IPS-18c (cell line): Measurements from ENCODE around the gene KIF2C.
"Not testable (repeated sequence)": the region's sequence is repeated elsewhere in the genome, so short reads cannot be mapped to it uniquely, and the experiment has no call there.

ENCODE experiments used
- H3K4me3 ChIP-seq: 2 replicates; pipeline ENCODE4 v1.7.0; 2013; ENCODE audit warnings: low read depth, mild to moderate bottlenecking, low read length, moderate library complexity; ENCODE audit not compliant: insufficient read depth
- H3K9me3 ChIP-seq: one replicate; pipeline ENCODE4 v1.6.1; 2013; ENCODE audit warnings: mild to moderate bottlenecking, low read length, moderate library complexity; ENCODE audit not compliant: control insufficient read depth, insufficient read depth

Gene KIF2C

DNA sequence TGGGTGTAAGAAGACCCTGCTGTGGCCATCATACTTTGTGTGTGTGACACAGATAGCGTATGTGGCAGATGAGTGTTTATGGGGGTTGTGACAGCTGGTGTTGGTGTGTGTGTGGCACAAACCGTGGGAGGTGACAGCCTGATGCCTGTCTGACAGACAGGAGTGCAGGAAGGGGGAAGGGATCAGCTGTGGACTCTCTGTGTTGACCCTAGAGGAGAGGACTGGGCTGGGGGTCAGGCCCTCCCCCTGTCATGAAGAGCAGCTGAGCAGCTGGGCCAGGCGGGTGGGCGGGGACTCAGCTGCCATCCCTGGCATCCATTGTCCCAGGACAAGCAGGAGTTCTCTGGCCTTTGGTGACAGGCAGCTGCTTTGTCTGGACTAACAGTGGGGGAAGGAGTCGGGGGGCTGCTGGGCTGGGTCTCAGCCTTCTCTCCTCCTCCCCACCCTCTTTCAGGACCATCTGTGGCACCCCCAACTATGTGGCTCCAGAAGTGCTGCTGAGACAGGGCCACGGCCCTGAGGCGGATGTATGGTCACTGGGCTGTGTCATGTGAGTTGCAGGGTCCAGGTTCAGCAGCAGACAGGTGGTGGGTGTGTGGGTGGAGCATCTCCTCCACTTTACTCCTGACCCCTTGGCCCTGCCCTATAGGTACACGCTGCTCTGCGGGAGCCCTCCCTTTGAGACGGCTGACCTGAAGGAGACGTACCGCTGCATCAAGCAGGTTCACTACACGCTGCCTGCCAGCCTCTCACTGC, 62.8 kb downstream of the KIF2C start:
- Histone ChIP-seq H3K4me3 (0 out of 2 replicates have a peak overlapping the region, but pooled peaks have one; percentile 2), H3K9me3 (no peaks in the 10 kb centered on the region)

DNA sequence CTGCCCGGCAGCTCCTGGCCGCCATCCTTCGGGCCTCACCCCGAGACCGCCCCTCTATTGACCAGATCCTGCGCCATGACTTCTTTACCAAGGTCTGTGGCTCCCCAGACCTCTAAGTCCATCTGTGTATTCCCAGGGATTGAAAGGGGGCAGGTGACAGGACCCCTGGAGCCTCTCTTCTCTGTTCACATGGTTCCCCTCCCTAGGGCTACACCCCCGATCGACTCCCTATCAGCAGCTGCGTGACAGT, 63.4 kb downstream of the KIF2C start:
- Histone ChIP-seq H3K4me3 (no peak overlapping the region), H3K9me3 (no peaks in the 10 kb centered on the region)

DNA sequence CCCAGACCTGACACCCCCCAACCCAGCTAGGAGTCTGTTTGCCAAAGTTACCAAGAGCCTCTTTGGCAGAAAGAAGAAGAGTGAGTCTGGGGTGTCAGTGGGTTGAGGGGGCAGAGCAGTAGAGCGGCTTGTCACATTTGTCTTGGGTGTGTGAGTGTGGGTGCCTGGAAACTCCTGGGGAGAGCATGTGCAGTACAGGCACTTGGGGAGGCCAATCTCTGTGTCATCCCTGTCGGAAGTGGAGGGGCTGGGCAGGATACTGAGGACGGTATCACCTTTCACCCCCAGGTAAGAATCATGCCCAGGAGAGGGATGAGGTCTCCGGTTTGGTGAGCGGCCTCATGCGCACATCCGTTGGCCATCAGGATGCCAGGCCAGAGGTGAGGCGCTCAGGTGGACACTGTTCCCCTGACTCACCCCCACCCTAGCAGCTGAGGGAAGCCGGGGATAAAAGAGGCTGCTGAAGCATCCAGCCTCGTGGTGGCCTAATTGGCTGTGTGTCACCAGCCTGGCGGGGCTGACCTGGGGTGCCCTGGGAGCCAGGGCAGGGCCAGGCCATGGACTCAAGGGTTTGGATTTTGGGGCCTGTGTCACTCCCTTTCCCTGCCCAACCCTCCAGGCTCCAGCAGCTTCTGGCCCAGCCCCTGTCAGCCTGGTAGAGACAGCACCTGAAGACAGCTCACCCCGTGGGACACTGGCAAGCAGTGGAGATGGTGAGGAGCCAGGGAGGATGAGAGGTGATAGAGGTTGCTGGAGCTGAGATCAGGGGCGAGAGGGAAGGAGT, 63.9 kb downstream of the KIF2C start:
- H3K9me3 ChIP-seq = no peaks in the 10 kb centered on the region
- H3K4me3 ChIP-seq = no peak overlapping the region

DNA sequence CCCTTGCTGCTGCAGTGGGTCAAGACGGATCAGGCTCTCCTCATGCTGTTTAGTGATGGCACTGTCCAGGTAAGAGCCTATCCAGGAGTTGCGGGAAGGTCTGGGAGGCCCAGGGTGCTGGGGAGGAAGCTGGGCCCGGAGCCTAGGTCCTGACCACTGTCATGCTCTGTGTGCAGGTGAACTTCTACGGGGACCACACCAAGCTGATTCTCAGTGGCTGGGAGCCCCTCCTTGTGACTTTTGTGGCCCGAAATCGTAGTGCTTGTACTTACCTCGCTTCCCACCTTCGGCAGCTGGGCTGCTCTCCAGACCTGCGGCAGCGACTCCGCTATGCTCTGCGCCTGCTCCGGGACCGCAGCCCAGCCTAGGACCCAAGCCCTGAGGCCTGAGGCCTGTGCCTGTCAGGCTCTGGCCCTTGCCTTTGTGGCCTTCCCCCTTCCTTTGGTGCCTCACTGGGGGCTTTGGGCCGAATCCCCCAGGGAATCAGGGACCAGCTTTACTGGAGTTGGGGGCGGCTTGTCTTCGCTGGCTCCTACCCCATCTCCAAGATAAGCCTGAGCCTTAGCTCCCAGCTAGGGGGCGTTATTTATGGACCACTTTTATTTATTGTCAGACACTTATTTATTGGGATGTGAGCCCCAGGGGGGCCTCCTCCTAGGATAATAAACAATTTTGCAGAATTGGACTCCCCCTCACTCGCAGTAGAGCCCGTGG, 65.8 kb downstream of the KIF2C start:
- H3K9me3 ChIP-seq = no peaks in the 10 kb centered on the region
- no peak overlapping the region for H3K4me3 ChIP-seq

DNA sequence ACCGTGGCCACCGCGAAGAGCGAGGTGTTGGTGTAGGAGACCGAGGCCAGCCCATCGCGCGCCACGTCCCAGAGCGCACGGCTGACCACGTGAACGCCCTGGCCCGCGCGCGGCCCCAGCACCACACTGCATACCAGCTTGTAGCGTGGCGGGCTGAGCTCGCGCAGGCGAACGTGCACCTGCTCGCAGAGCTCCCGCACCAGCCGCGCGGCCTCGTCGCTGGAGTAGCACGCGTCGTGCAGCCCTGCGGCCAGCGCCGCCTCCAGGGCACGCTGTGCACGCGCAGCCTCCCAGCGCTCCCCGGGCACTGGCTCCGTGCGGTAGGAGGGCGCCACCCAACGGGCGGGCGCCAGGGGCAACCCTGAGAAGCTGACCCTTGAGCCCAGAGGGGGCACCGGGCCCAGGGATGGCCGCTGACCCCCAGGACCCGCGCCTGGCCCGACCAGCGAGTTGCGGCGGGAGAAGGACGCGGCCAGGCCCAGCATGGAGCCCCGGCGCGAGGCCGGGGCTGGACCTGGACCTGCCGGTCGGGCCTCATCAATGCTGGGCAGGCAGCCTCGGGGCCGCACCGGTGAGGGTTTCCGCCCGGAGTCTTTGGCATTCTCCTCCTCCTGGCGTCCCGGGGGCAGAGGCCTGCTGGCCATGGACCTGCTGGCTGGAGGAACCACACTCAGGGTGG, 66.5 kb downstream of the KIF2C start:
- no peak overlapping the region for H3K4me3 ChIP-seq
- H3K9me3 ChIP-seq = no peaks in the 10 kb centered on the region

DNA sequence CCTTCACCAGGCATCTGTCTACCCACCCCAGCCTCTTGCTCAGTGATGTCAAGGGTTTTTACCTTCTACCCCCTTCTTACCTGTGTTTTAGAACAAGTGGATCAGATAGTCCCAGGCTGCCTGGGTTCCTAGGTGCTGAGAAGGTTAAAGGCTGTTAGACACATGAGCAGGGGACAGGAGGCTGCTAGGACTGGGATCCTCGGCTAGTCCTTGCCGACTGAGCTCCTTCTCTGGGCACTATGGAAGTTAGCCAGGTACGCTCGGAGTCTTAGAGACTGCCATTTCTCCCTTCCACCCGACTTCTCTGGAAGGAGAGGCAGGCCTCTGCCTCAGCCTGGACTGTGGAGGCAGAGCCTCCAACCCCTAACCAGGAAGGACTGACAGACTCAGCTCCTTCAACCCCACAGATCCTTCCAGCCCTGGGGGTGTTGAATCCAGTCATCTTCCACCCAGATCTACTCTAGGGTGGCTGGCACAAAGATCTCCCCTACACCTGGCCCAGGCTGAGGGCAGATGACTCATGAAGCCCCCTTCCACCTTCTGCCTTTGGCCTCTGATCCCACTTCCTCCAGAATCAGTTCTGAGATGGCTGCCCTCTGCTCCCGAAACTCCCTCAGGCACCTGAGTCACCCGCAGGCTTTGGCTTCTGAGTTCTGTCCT, 67.2 kb downstream of the KIF2C start, which contains the start of gene DYNLT4:
Gene DYNLT4 (minus strand): TSS at position 648 of the 660 bp plus-strand sequence. CDS start 683 bp downstream, outside the sequence.
- H3K4me3 ChIP-seq = peak within 1 kb of the TSS; percentile 31; the same call in 1 of the 2 replicates
- no peaks in the 10 kb centered on the region for H3K9me3 ChIP-seq

DNA sequence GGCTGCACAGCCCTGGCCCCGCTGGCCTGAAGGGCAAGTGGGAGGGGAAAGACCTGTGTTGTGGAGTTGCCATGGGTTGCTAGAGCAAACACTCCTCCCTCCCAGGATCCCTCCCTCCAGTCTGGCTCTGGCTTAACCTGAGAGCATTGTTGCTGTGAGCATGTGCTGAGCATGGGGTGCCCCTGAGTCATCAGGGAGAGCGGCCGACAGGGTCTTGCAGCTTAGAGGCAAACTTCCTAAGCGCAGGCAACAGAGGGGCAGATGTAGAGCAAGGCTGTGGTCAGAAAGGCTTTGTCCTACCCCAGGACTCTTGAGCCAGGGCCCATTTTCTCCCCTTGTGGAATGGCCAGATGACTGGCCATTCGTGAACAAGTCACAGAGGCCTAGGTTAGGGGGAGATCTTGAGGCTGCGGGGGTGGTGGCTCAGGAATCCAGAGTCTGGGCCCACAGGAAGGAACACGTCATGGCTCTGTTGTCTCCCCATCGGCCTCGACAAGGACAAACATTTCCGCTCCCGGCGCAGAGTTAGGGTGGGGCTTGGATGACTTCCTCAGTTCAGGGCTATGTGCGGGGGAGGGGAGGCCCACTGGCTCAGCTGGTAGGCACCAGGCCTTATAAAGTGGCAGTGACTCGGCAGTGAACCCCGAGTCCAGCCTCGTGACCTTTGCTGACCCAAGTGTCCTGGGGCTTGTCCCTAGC, 67.9 kb downstream of the KIF2C start:
- Histone ChIP-seq H3K9me3 (no peaks in the 10 kb centered on the region), H3K4me3 (peak overlapping the region; percentile 31; the same call in 1 of the 2 replicates)

DNA sequence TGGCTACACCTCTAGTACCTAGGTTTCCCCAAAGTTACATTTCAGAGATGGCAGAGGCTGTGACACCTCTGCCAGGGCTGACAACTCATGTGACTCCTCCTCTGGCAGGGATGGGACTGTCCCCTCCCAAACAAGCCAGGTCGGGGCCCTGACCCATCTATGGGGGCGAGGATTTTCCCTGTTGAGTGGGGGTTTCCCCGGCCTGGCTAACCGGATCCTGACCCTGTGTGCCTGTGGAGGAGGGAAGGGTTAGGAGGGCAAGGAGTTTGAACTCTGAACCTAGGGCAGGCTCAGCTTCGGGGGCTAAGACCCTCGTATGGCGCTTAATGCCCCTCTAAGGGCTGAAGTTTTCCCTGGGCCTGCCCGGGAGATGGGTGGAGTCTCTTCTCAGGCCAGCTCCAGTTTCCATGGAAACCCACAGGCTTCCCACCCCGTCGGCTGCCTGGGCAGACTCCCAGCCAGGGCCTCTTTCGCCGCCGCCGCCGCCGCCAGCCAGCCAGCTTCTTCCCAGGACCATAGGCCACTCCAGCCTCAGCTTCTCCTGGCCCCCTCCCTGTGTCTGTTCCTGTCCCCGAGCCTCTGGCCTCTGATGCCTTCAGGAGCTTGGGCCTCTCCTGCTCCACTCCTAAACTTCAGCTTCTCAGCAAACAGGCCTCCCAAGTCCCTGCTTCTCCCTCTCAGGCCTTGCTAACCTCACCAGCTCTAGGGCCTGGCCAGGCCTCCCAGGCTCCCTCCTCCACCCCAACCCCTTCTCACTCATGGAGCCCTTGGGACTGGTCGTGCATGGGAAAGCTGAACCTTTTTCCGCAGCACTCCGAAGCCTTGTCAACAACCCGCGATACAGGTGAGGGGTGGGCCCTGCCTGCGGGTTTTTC, 68.7 kb downstream of the KIF2C start, which contains the start of gene BTBD19:
Gene BTBD19 (plus strand): TSS at position 461 of the 875 bp plus-strand sequence. CDS start 298 bp downstream, at position 759.
- peak within 1 kb of the TSS; percentile 31 for H3K4me3 ChIP-seq
- H3K9me3 ChIP-seq = no peaks in the 10 kb centered on the region

DNA sequence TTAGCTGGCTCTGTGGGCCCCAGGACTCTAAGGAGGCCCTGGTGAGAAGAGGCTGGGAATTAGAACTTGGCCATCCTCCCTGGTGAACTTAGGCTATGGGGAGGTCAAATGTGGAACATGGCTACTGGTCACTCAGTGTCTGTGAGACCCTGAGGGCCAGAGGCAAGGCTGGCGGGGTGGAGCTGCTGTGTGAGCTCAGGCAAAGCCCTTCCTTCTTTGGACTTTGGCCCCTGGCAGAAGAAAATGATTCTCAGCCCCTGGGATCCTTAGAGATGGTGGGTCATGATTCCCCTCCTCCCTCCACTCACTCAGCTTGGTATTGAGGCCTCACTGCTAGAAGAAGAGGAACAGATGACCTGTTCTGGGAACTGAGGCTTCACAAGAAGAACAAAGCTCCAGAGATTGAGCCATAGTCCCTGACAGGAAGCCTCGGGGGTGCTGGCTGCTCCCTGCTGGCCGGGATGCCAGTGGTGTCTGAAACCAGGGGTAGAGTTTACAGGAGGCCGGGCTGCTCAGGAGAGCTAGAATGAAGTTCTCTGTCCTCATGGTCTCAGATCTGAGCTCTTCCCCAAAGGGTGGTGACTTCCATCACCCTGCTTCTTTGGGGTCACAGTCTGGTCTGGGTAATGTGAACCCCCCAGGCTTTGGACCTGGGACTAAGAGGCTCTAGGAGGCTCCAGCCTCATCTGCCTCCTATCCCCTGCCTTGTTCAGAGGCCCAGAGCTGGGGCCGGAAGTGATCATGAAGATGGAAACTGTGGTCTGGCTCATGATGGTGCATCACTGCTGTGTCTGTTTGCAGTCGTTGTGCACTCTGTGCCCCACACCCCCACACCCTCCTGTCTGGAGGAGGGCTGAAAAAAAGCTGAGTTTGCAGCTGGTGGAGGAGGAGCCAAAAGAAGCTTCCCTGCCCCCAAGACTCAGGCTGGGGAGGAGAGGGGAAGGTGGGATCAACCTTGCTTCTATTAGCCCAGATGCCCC, 69.6 kb downstream of the KIF2C start:
- Histone ChIP-seq H3K4me3 (peak overlapping the region; percentile 28; the same call in 1 of the 2 replicates), H3K9me3 (no peaks in the 10 kb centered on the region)

DNA sequence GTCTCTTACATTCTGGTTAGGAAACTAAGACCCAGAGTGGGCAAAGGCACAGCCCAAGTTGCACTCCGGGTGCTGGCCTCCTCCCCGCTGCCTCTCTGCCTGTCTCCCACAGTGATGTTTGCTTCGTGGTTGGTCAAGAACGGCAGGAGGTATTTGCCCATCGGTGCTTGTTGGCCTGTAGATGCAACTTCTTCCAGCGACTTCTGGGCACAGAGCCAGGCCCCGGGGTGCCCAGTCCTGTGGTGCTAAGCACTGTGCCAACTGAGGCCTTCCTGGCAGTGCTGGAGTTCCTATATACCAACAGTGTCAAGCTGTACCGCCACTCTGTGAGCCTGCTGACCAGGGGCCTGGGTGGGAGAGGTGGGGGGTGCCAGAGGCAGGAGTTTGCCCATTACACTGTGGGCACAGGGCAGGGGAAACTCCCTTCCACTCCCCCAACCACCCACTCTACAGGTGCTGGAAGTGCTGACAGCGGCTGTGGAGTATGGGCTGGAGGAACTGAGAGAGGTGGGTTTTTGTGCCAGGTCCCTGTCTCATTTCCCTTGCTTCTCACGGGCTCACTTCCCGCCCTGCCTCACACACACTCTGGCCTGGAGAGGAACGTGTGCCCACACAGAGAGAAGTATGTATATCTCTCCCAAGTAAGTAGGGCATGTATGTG, 70.6 kb downstream of the KIF2C start:
- no peak overlapping the region for H3K4me3 ChIP-seq
- H3K9me3 ChIP-seq = no peaks in the 10 kb centered on the region

DNA sequence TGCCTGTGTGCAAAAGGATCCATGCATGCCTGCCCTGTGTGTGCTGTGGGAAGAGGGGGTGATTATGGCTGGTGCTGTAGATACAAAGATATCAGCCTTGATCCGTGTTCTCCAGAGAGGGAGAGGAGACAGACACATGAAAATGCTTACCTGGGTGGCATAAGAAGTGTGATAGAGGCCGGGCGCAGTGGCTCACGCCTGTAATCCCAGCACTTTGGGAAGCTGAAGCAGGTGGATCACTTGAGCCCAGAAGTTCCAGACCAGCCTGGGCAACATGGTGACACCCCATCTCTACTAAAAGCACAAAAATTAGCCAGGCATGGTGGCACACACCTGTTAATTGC, 71.1 kb downstream of the KIF2C start:
- not testable (repeated sequence) for H3K4me3 ChIP-seq, H3K9me3 ChIP-seq

DNA sequence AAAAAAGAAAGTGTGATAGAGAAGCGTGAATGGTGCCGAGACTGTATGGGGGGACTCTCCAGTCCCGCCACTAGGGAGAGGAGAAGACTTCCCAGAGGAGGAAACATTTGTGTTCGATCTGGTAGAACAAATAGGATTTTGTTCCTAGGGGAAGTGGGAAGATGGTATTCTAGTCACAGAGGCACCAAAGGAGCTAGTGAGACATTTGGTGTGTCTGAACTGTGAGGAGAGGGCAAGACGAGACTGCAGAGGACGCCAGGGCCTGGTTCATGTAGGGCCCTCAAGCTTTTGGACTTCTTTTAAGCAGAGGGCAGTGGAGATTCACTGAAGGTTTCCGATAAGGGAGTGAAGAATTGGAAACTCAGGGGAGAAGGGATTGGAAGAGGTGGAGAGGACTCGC, 71.6 kb downstream of the KIF2C start:
- Histone ChIP-seq H3K9me3 (no peaks in the 10 kb centered on the region), H3K4me3 (no peak overlapping the region)

DNA sequence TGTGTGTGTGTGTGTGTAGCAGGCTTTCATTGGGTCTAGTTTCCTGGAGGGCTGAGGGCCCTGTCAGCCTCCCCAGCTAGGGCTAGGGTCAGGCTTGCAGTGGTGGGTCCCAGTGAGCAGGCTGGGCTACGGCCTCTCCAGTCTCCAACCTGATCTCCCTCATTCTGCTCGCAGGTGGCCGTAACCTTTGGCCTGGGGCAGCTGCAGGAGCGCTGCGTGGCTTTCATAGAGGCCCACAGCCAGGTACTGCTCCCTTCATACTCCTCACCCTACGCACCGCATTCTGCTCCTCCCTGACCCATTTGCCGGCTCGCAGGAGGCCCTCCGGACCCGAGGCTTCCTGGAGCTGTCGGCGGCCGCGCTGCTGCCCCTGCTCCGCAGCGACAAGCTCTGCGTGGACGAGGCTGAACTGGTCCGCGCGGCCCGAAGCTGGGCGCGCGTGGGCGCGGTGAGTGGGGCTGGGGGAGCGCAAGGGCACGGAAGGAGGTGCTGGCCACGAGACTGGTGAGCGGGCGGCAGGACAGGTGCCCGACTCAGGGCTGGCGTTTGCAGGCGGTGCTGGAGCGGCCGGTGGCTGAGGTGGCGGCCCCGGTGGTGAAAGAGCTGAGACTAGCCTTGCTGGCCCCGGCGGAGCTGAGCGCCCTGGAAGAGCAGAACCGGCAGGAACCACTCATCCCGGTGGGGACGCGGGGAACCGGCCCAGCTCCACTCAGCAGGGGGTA, 73.3 kb downstream of the KIF2C start:
- no peaks in the 10 kb centered on the region for H3K9me3 ChIP-seq
- H3K4me3 ChIP-seq = peak overlapping the region; percentile 42; the same call in 1 of the 2 replicates

DNA sequence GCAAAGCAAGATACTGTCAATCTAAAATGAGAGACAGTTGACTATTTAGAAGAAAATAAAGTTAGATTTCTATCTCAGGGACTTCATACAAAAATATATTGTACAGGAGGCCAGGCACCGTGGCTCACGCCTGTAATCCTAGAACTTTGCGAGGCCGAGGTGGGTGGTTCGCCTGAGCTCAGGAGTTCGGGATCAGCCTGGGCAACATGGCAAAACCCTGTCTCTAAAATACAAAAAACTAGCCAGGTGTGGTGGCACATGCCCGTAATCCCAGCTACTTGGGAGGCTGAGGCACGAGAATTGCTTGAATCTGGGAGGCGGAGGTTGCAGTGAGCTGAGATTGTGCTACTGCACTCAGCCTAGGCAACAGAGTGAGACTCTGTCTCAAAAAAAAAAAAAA, 76.3 kb downstream of the KIF2C start:
- not testable (repeated sequence) for H3K9me3 ChIP-seq

More for the DNA sequence above, 76.3 kb downstream of the KIF2C start:
- not testable (repeated sequence) for H3K4me3 ChIP-seq
